GM19351 (cell line): Measurements from ENCODE around the gene NAT9.
A peak's percentile ranks its signal among the peaks of the same experiment; 100 is the strongest.

Experiments used
- ATAC-seq: cut with Tn5 transposase; IDR thresholded peaks from one replicate; pipeline ENCODE4 v1.9.1; 2021; ENCODE audit warnings: mild to moderate bottlenecking, moderate library complexity; ENCODE audit not compliant: unreplicated experiment

The NAT9 gene

GRCh38 chr17:74746922-74747321, 29.2 kb downstream of the NAT9 start:
- no peak for ATAC-seq

DNA sequence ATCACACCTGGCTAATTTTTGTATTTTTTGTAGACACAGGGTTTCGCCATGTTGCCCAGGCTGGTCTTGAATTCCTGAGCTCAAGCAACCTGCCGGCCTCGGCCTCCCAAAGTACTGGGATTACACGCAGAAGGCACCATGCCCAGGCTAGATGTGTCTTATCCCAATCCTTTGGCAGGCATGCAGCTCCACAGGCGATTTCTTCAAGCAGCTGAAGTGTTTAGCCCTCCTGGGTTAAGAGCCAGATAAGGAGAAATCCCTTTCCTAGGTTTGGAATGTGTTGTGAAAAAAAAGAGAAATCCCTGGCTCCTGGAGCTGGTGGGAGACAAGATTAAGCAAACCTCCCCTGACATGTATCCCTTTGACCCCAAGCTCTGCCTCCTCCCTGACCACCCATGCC, 29.8 kb downstream of the NAT9 start:
- ATAC-seq: no peak

DNA sequence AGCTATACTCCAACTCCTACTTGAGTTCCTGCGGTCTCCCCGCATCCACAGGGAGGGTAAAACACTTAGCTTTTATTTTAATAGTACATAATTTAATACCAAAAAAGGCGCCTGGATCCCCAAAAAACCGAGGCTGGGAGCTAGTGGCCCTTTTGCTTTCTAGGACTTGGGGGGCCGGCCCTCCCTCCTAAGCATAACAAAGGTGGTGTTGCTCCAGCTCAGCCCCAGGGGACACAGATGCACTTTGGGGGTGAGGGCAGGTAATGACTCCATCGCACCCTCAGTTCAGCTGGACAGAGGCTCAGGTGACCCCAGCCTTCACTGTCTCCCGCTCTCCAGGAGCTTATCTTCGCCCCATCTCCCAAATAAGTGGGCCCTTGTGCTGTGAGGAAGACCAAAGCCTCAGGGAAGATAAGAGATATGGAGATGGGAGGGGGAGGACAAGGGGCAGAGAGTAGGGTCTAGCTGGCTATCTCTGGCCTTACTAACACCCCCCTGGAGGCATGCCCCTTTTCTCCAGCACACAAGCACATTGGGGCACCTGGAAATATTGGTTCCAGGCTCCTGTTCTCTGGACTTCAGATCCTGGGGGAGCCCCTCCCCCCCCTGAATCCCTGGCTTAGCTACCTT, 30.5 kb downstream of the NAT9 start:
- ATAC-seq: no peak

GRCh38 chr17:74744714-74745547, 31.2 kb downstream of the NAT9 start:
- no peak for ATAC-seq

- no peak for ATAC-seq
Observed at GRCh38 chr17:74744349-74744713, 31.8 kb downstream of the NAT9 start.

DNA sequence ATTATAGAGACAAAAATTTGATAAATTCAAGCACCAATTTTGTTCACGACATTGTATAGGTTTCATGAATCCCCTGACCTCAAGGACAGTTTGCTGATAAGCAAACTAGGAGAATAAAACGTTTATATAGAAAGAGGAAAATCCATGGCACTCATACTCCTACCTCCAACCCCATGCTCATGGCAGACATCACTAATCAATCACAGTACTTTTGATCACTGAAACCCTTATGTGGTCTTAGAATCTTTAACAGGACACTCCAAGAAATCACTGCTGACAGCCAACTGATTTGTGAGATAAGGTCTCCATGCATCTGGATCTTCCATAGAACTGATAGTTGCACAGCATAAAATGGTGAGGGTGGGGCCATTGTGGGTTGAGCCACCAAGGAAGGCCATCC, 32.4 kb downstream of the NAT9 start:
- no peak for ATAC-seq

GRCh38 chr17:74742978-74743545, 33.1 kb downstream of the NAT9 start:
- ATAC-seq: no peak

DNA sequence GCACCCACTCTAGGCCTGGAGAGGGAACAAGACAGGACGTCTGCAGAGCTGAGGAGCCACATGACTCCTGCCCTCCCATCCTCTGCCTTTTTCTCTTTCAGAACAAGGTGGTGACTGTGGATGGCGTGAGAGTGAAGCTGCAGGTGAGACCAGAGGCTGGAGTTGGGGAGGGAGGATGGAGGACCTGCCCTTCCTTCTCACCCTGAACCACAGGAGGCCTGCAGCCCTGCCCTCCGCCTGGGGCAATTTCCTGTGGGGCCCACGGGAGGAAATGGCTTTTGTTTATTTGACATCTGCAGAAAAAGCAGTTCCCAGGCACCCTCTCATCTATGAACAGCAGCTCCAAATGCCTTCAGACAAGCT, 34.0 kb downstream of the NAT9 start:
- no peak for ATAC-seq

- ATAC-seq: no peak
Observed at GRCh38 chr17:74740641-74741387, 35.3 kb downstream of the NAT9 start.

DNA sequence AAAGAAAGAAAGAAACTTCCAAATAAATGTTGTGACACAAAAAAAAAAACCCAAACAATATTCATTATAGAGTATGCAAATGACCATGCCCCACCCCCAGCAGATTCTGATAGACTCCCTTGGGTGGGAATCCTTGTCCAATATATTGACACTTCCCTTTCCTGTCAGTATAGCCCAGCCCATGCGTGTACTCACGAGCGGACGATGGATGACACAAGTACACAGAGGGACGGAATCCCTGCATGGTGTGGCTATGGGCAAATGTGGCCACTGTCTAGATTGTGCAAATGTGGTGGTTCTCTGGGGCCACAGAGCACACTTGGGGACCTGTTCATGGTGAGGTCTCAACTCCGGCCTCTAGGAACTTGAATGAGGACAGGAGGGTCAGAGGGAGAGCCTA, 36.0 kb downstream of the NAT9 start:
- no peak for ATAC-seq

DNA sequence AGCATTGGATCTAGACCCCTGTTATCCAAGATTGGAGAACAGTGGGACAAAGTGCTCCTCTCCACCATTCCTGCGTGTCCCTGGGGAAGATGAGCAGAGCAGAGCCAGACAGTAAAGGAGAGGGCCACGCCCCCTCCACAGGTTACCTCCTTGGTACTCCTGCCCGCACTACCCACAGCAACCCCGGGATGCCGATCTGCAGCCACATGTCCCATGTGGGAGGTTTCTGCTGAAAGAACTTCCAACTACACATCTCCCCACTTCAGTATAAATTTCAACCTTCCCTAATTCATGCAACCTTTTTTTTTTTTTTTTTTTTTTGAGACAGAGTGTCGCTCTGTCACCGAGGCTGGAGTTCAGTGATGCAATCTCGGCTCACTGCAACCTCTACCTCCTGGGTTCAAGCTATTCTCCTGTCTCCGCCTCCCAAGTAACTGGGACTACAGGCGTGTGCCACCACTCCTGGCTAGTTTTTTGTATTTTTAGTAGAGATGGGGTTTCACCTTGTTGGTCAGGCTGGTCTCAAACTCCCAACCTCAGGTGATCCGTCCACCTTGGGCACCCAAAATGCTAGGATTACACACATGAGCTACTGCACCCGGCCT, 36.8 kb downstream of the NAT9 start:
- ATAC-seq: no peak

DNA sequence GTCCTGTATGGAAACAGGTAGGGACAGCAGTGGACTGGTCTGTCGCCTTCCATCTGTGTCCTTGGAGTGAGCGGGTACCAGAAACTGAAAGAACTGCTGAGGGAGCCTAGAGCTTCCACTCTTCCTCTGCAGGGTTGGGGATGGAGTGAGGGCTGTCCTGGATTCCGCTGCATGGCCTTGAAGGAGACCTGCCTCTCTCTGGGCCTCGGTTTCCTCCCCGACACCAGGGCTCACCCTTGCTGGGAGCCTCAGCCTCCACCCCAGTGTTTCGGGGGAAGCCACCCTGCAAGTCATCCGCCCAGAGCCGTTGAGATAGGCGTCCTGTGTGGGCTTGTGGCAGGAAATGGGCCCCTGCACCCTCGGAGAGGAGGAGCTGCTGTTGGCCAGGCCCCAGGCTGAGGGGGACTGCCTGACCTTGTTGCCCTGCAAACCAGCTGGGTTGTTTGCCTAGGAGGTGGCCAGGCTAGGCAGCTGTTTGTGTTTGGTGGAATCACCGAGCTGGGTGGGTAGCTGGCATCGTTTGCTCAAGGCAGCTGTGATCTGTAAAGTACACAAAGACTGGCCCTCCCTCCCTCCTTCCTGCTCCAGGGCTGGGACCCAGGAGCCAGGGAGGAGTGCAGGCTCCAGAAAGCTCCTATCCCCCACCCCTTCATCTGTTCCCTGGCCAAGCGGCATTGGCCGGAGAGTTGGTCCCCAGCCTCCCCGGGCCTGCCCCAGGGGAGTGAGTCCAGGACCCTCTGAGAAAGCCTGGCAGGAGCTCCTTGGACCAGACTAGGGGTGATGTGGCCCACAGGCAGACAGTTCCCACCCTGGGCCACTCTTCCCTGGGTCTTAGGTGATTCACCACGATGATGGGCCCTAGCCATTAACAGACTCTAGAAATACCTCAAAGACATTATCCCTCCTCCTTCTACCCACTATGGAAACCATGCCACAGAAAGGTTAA, 37.8 kb downstream of the NAT9 start:
- peak; percentile 64 for ATAC-seq

DNA sequence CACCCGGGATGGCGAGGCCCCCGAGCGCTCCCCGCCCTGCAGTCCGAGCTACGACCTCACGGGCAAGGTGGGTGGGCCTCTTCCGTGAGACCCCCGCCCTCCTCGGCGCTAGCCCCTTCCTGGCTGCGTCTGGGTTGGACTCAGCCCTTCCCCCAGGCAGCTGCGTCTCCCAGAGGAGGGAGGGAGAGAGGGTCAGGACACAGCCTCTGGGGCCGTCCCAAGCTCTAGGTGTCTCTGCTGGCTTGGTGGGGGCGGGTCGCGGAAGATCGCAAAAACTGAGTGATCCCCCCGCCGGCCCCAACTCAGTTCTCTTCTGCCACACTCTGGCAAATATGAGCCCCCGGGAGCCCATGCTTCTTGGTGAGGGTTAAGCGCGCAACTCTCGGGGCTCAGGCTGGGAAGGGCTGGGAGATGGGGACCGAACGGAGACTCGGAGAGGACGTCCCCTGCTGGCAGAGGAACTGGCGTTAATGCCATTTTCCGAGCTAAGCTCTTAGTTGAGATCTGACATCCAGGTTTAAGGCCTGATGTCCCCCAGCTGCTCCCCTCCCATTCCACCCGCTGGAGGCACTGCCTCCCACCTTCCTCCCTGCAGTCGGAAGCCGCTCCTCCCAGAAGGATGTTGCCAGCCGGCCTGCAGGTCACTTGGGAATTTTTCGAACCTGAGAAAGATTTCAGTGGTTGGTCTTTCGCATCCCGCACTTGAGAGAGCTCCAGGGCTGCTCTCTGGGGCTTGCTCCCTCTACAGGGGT, 38.7 kb downstream of the NAT9 start:
- no peak for ATAC-seq

DNA sequence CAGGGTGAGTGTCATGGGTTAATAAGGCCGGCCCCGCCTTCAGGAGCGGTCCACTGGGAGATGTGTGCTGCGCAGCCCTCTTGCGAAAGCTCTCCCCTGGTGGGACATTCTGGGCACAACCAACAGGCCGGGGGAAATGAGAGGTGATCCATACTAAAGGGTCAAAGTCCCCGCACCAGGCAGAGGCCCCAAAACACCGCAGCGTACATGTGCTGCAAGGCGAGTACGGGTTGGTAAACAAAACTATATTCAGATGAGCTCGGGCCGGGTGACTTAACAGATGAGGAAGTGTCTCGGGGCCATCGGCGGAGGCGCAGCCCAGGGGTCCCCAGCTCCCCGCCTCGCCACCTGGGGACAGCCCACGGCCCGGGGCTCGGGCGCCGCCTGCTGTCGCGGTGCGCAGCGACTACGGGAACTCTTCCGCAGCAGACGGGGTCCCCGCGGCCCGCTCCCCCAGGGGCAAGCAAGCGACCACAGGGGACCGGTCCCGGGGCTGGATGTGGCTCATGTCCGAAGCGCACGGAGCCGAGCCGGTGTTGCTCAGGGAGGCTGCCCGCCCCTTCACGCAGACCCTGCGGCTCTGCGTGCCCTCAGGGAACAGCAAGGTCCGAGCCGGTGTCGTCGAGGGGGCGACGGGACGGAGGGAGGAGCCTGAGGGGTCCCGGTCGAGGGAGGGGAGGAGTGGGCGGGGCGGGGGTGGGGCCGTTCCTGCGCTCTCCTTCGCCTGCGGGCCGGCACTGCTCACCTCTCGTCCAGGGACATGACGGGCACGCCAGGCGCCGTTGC, 39.4 kb downstream of the NAT9 start, which contains the start of gene RAB37:
Gene RAB37, plus strand, starts transcription at position 744 of the 786 bp plus-strand sequence. Its CDS starts 17 bp downstream, at position 761.
- ATAC-seq: peak; percentile 42

DNA sequence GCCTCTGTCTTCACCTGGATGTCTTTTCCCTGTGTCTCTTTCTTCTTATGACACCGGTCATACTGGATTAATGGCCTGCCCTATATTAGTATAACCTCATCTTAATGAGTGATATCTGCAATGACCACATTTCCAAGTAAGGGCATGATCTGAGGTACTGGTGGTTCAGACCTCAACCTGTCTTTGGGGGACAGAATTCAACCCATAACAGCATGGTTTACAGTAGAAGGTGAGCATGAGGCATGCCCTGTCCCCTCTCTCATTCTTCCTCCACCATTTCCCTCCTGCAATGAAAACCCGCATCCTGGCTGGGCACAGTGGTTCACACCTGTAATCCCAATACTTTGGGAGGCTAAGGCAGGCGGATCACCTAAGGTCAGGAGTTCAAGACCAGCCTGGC, 41.9 kb downstream of the NAT9 start:
- ATAC-seq: no peak

GRCh38 chr17:74733365-74734122, 42.6 kb downstream of the NAT9 start:
- no peak for ATAC-seq

- ATAC-seq: no peak
Observed at GRCh38 chr17:74732042-74732867, 43.9 kb downstream of the NAT9 start.
